DND-41 (cell line): ENCODE measurements around the gene GAA.

Source experiments
- ATAC-seq: fragments of 200-7000 bp; cut with Tn5 transposase; 3 replicates; pipeline ENCODE4 v1.9.1; 2021; ENCODE audit warnings: low read depth; ENCODE audit not compliant: insufficient read depth
- DNase-seq: peaks from one replicate; pipeline ENCODE4 v3.0.0-alpha.2; 2020
- H2AFZ ChIP-seq: 2 replicates; pipeline ENCODE4 v1.6.0; 2012; ENCODE audit warnings: low read depth, low read length
- H3K27ac ChIP-seq: 2 replicates; pipeline ENCODE4 v1.5.1; 2012; ENCODE audit warnings: low read length, inconsistent platforms
- H3K27me3 ChIP-seq: fragments of 200-600 bp; sonication (generic); 2 replicates; pipeline ENCODE4 v1.6.0; 2012; ENCODE audit warnings: low read length, mild to moderate bottlenecking, inconsistent platforms; ENCODE audit not compliant: insufficient read depth, poor library complexity
- H3K36me3 ChIP-seq: 2 replicates; pipeline ENCODE4 v1.5.1; 2012; ENCODE audit warnings: low read length, inconsistent platforms; ENCODE audit not compliant: insufficient read depth
- H3K4me1 ChIP-seq: 2 replicates; pipeline ENCODE4 v1.5.1; 2012; ENCODE audit warnings: mild to moderate bottlenecking, low read length; ENCODE audit not compliant: insufficient read depth
- H3K4me2 ChIP-seq: 2 replicates; pipeline ENCODE4 v1.6.0; 2012; ENCODE audit warnings: mild to moderate bottlenecking, moderate library complexity, low read length, inconsistent platforms; ENCODE audit not compliant: insufficient read depth
- H3K4me3 ChIP-seq, 2 experiments: fragments of 200-600 bp in 1 of 2; shearing (Covaris generic) in 1 of 2; 2 replicates each; pipeline ENCODE4 v1.5.1; 2012 to 2016; ENCODE audit warnings: inconsistent platforms in 2 of 2, low read length in 2 of 2, mild to moderate bottlenecking in 2 of 2, low read depth in 1 of 2, moderate library complexity in 1 of 2
- H3K79me2 ChIP-seq: 2 replicates; pipeline ENCODE4 v1.6.0; 2012; ENCODE audit warnings: low read length, inconsistent platforms; ENCODE audit not compliant: insufficient read depth
- H3K9ac ChIP-seq: 2 replicates; pipeline ENCODE4 v1.6.0; 2012; ENCODE audit warnings: low read depth, mild to moderate bottlenecking, inconsistent platforms, low read length, moderate library complexity
- H3K9me3 ChIP-seq: 2 replicates; pipeline ENCODE4 v1.5.1; 2012; ENCODE audit warnings: low read length, moderate library complexity, mild to moderate bottlenecking, inconsistent platforms; ENCODE audit not compliant: insufficient read depth, severe bottlenecking
- H4K20me1 ChIP-seq: 2 replicates; pipeline ENCODE4 v1.6.0; 2012; ENCODE audit warnings: low read length; ENCODE audit not compliant: insufficient read depth
- EZH2 ChIP-seq: IDR thresholded peaks from 3 replicates; pipeline ENCODE4 v1.6.1; 2012; ENCODE audit warnings: borderline replicate concordance, low read depth, mild to moderate bottlenecking, moderate library complexity, low read length, inconsistent platforms; ENCODE audit not compliant: severe bottlenecking
- TF ChIP-seq, protein P1 (sequence below): IDR thresholded peaks from 2 replicates; pipeline ENCODE4 v1.5.1; 2012; ENCODE audit warnings: borderline replicate concordance, low read length, moderate library complexity, mild to moderate bottlenecking; ENCODE audit not compliant: poor library complexity, severe bottlenecking; ENCODE audit errors: extremely low read depth

Gene GAA

GRCh38 chr17:80070375-80071115 lies 30.8 kb upstream of the GAA start:
- Histone ChIP-seq H2AFZ (no peak overlapping the region), H3K79me2 (no peaks in the 10 kb centered on the region), H3K4me1 (no peaks in the 10 kb centered on the region), H3K27me3 (no peaks in the 10 kb centered on the region), H4K20me1 (no peaks in the 10 kb centered on the region), H3K9me3 (no peaks in the 10 kb centered on the region), H3K27ac (no peak overlapping the region), H3K36me3 (no peaks in the 10 kb centered on the region), H3K9ac (no peak overlapping the region), H3K4me2 (no peak overlapping the region), H3K4me3 (no peak overlapping the region)
- ATAC-seq (no peak), DNase-seq (no peak)
- TF ChIP-seq EZH2: no peak
- TF ChIP-seq, protein P1, sequence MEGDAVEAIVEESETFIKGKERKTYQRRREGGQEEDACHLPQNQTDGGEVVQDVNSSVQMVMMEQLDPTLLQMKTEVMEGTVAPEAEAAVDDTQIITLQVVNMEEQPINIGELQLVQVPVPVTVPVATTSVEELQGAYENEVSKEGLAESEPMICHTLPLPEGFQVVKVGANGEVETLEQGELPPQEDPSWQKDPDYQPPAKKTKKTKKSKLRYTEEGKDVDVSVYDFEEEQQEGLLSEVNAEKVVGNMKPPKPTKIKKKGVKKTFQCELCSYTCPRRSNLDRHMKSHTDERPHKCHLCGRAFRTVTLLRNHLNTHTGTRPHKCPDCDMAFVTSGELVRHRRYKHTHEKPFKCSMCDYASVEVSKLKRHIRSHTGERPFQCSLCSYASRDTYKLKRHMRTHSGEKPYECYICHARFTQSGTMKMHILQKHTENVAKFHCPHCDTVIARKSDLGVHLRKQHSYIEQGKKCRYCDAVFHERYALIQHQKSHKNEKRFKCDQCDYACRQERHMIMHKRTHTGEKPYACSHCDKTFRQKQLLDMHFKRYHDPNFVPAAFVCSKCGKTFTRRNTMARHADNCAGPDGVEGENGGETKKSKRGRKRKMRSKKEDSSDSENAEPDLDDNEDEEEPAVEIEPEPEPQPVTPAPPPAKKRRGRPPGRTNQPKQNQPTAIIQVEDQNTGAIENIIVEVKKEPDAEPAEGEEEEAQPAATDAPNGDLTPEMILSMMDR: no peak

GRCh38 chr17:80071116-80071841 lies 30.1 kb upstream of the GAA start:
- H3K4me2 ChIP-seq: no peak overlapping the region
- H2AFZ ChIP-seq: no peak overlapping the region; the same call in 1 of the 2 replicates
- ATAC-seq: no peak
- no peak overlapping the region for H3K27ac ChIP-seq
- H3K4me3 ChIP-seq: no peak overlapping the region
- no peaks in the 10 kb centered on the region for H4K20me1 ChIP-seq
- H3K27me3 ChIP-seq: no peaks in the 10 kb centered on the region
- no peaks in the 10 kb centered on the region for H3K79me2 ChIP-seq
- TF ChIP-seq, protein P1: no peak
- no peak for TF ChIP-seq EZH2
- H3K4me1 ChIP-seq: no peaks in the 10 kb centered on the region
- DNase-seq: no peak
- no peaks in the 10 kb centered on the region for H3K36me3 ChIP-seq
- no peak overlapping the region for H3K9ac ChIP-seq
- H3K9me3 ChIP-seq: no peaks in the 10 kb centered on the region

DNA sequence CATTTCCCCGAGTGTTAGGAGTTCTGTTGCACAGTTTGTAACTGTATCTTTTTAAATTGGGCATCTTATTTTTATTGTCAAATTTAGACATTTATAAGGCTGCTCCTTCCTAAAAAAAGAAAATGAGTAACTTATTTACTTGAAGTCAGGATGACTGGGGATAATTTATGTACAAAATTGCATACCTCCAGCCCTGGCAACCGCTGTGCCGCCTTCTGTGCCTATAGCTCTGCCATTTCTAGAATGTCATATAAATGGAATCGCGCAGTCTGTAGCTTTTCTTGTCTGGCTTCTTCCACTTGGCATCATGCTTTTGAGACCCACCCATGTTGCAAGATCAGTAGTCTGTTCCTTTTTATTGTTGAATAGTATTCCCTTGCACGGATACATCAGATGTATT lies 29.0 kb upstream of the GAA start:
- no peak for ATAC-seq
- TF ChIP-seq, protein P1: no peak
- no peak for TF ChIP-seq EZH2
- no peaks in the 10 kb centered on the region for H3K27me3 ChIP-seq

More for the DNA sequence above, 29.0 kb upstream of the GAA start:
- no peak overlapping the region for H2AFZ ChIP-seq
- DNase-seq: no peak
- H3K4me1 ChIP-seq: no peaks in the 10 kb centered on the region
- H4K20me1 ChIP-seq: no peaks in the 10 kb centered on the region
- H3K9me3 ChIP-seq: no peaks in the 10 kb centered on the region
- no peak overlapping the region for H3K9ac ChIP-seq
- no peak overlapping the region for H3K4me3 ChIP-seq
- H3K4me2 ChIP-seq: no peak overlapping the region
- no peaks in the 10 kb centered on the region for H3K36me3 ChIP-seq
- no peak overlapping the region for H3K27ac ChIP-seq
- no peaks in the 10 kb centered on the region for H3K79me2 ChIP-seq
